ENCODE data around the gene SNRNP48. TPM values are rescaled to one million over a fixed set of nuclear protein-coding genes. Genes with fewer than 3 reads are reported as not detected.

Gene SNRNP48
- total and polyA plus RNA-seq, 2 of the 8 experiments (the other 6 are each of a cell fraction or from before 2014, with no cell fraction given) = 7.7 to 21.0 TPM

DNA sequence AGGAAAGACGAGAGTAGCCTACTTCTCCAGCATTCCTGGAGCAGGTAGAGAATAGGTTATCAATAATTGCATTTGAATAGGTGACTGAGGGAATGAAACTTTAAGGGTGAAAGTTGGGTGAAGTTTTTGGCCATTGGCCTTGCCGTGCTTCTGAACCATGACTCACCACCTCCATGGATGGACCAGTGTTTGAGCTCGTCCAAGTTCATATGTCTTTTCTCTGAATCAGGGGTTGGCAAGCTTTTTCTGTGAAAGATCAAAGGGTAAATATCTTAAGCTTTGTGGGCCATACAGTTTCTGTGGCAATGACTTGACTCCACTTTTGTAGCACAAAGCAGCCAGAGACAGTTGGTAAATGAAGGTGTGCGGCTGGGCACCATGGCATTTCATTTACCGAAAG is 31.8 kb downstream of the SNRNP48 start:
- Histone ChIP-seq H3K56ac (replicated peaks; ENCODE audit: insufficient read length, low read depth, low read length) (no peak overlapping the region), H2BK12ac (ENCODE audit: low read depth, low read length) (no peak overlapping the region), H2BK15ac (ENCODE audit: low read length) (no peak overlapping the region), H3K79me2 (ENCODE audit: control insufficient read depth in 1 of 2, insufficient read depth in 2 of 2, low read length in 2 of 2) (no peaks in the 10 kb centered on the region), H3K4me3 (ENCODE audit: extremely low read depth in 1 of 4, insufficient read depth in 2 of 4, low read depth in 3 of 4, low read length in 4 of 4) (no peak overlapping the region), H4K8ac (ENCODE audit: extremely low read depth, insufficient read depth, low read length) (no peak overlapping the region), H3K4ac (replicated peaks; ENCODE audit: insufficient read length, low read depth, low read length) (no peak overlapping the region), H4K20me1 (replicated peaks in 1 of 2; ENCODE audit: control insufficient read depth in 1 of 2, insufficient read depth in 2 of 2, low read length in 2 of 2) (no peaks in the 10 kb centered on the region), H2AFZ (ENCODE audit: low read length) (no peak overlapping the region), H3K27me3 (replicated peaks in 1 of 4; ENCODE audit: control insufficient read depth in 3 of 4, extremely low read depth in 1 of 4, insufficient read depth in 3 of 4, low read length in 3 of 4) (no peaks in the 10 kb centered on the region), H3K14ac (ENCODE audit: insufficient read length) (no peak overlapping the region), H3K23me2 (ENCODE audit: low read depth, low read length) (no peaks in the 10 kb centered on the region), H3K4me1 (replicated peaks in 1 of 4; ENCODE audit: control insufficient read depth in 3 of 4, insufficient read depth in 4 of 4, low read length in 3 of 4) (peaks cover 0 to 5% (median 0%) of the 10 kb centered on the region in 4 experiments; a peak in 2 of 7 replicates), H3K23ac (ENCODE audit: insufficient read length) (no peak overlapping the region), H2AK5ac (ENCODE audit: low read depth, low read length) (no peak overlapping the region), H3K9me3 (ENCODE audit: insufficient read depth in 2 of 2, low read depth in 1 of 2, low read length in 1 of 2) (no peaks in the 10 kb centered on the region), H3K36me3 (ENCODE audit: control insufficient read depth in 2 of 4, insufficient read depth in 4 of 4, low read length in 3 of 4) (no peaks in the 10 kb centered on the region), H4K5ac (ENCODE audit: insufficient read length, low read depth, low read length) (no peak overlapping the region), H2BK120ac (replicated peaks; ENCODE audit: low read depth, low read length) (no peak overlapping the region), H2BK5ac (ENCODE audit: low read depth, low read length) (no peak overlapping the region), H3K79me1 (ENCODE audit: low read depth, low read length) (no peaks in the 10 kb centered on the region), H2BK20ac (ENCODE audit: low read length) (no peak overlapping the region), H4K91ac (replicated peaks; ENCODE audit: insufficient read length, low read length) (no peak overlapping the region), H3K4me2 (ENCODE audit: insufficient read depth in 1 of 2, low read depth in 2 of 2, low read length in 2 of 2) (no peak overlapping the region), H3K27ac (ENCODE audit: low read depth, low read length) (no peak overlapping the region), H3K18ac (ENCODE audit: extremely low read depth, low read length) (no peak overlapping the region), H3K9ac (replicated peaks in 1 of 4; ENCODE audit: extremely low read depth in 1 of 4, low read depth in 3 of 4, low read length in 3 of 4) (no peak overlapping the region)
- DNase-seq (ENCODE audit: low read depth in 1 of 2, low spot score in 2 of 2) = no peak
- no peak for TF ChIP-seq CBX8 (IDR thresholded peaks at IDR 0.05; ENCODE audit: borderline replicate concordance, low read depth, low read length)
- no peak for TF ChIP-seq KDM4A (IDR thresholded peaks at IDR 0.05; ENCODE audit: low read depth, low read length, severe bottlenecking)
- TF ChIP-seq, protein P1, sequence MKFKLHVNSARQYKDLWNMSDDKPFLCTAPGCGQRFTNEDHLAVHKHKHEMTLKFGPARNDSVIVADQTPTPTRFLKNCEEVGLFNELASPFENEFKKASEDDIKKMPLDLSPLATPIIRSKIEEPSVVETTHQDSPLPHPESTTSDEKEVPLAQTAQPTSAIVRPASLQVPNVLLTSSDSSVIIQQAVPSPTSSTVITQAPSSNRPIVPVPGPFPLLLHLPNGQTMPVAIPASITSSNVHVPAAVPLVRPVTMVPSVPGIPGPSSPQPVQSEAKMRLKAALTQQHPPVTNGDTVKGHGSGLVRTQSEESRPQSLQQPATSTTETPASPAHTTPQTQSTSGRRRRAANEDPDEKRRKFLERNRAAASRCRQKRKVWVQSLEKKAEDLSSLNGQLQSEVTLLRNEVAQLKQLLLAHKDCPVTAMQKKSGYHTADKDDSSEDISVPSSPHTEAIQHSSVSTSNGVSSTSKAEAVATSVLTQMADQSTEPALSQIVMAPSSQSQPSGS (IDR thresholded peaks at IDR 0.05; ENCODE audit: low read length) = no peak
- no peak for TF ChIP-seq RFX5 (IDR thresholded peaks at IDR 0.05; ENCODE audit: borderline replicate concordance, low read depth, low read length)
- no peak for TF ChIP-seq POLR2AphosphoS5 (IDR thresholded peaks at IDR 0.05; ENCODE audit: low read depth, low read length)
- TF ChIP-seq TEAD4 (IDR thresholded peaks at IDR 0.05; ENCODE audit: low read depth, low read length) = no peak
- no peak for FAIRE-seq
- ChIA-PET CTCF (ENCODE audit: partially characterized antibody) (interaction anchor here (0.7 to 1.4 kb wide), 4 partner anchors 10 to 267 kb away, joined by 3 to 7 read pairs (median 4); no protein-coding TSS in a partner anchor), POLR2A (ENCODE audit: partially characterized antibody) (interaction anchor here (0.6 kb wide), 1 partner anchor 344 kb away, joined by 3 read pairs; no protein-coding TSS in a partner anchor)
- WGBS, 2 experiments (ENCODE audit: extremely low coverage in 1 of 2, insufficient coverage in 1 of 2, insufficient read length in 1 of 2, insufficient replicate concordance in 2 of 2, low coverage in 1 of 2, low lambda C conversion rate in 2 of 2, missing lambda C conversion rate in 1 of 2) = 80% methylated on average over 5 of the region's 5 CpGs; no CpG with 5 or more reads in 1 of the 2 experiments

Measured in H1 (cell line).